Measurements from ENCODE around the gene SLC1A2. TPM values are rescaled to one million over a fixed set of nuclear protein-coding genes. Genes with fewer than 3 reads are reported as not detected.

The SLC1A2 gene
- total RNA-seq, 1 donor from 2014 or later: 8.8 TPM

DNA sequence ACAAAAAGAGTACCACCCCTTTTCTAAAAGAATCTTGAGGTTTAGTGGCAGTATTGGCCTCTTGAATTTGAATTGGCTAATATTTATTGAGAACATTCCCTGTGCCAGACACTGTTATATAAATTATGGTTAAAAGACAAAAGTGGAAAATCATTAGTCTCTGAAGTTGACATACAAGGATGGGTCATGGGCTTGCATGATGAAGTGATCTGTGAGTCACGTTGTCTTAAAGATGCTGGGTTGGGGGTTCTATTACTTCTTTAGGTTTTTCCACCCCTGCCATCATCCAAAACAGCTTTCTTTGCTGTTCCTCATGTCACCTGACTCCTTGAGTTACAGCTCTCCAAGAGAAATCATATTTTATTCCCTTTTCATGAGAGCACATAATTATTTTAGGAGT is 195.4 kb downstream of the SLC1A2 start:
- intact Hi-C loops (cut with DNase I): no loop called here
- DNase-seq (ENCODE audit: low spot score): no peak

DNA sequence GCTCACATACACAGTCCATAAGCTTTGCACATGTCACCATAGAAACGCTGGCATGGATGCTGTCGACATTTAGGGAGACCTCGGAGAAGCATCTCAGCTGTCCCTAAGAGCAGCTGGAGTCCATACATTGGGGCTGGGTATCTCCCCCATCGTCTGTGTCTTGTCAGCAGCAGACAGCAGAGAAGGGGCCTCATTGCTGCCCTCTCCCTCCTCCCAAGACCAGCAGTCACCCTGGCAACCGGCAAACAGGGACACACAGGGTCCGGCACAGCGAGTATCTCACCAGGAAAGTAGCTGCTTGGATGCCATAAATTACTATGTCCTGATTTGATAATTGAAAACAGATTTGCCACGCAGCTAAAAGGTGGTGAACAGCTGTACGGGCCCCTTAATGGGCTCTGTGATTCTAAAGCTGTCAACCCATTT is 196.0 kb downstream of the SLC1A2 start:
- DNase-seq (ENCODE audit: low spot score): no peak
- intact Hi-C loops (cut with DNase I): no loop called here

DNA sequence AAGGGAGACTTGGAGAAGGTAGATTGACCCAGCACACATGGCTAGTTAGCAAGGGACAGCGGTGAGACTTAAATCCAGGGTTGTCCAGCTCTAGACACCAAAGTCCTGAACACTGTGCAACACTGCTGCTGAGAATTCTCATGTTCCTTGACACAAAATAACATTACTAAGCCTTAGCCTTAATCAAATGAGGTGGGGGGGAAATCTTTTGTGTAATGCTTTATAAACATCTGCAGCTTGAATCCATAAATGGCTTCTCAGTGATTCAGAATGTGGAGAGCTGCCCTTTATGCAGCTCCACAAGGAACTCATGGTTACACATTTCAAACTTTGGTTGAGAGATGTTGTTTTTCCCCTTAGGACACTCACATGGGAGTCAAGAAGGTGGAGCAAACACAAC is 200.4 kb downstream of the SLC1A2 start:
- intact Hi-C loops (cut with DNase I): no loop called here
- DNase-seq (ENCODE audit: low spot score): no peak

DNA sequence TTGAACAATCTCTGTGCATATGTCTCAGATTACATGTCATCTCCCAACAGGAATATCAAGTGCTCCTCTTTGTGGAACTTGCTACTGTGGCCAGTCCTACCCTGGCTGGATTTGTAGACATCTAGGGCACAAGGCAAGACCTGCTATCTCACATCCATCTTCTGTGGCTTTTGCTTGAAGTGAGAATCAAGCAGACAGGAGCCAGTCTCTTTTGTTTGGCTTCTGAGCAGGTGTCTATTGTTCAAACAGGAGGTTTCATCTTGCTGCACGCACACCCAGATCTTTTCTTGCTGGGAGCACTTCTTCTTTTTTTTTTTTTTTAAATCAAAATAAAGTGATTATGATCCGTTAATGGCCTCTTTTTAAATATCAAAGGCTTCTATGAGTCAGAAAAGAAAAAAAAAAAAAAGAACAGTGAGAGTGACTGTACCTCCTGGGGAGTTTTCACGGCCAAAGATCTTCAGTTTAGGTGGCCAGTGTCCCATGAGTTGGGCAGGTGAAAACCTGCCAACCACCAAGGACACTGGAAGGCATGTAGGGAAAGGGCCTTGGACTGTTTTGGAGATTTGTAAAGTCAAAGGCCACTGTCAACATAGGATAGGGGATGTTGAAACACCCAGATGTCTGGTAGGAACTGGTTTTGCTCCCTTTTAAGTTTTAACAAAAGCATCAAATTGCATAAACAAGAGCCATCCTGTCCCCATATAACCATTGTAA is 202.2 kb downstream of the SLC1A2 start:
- DNase-seq (ENCODE audit: low spot score): no peak
- intact Hi-C loops (cut with DNase I): no loop called here

DNA sequence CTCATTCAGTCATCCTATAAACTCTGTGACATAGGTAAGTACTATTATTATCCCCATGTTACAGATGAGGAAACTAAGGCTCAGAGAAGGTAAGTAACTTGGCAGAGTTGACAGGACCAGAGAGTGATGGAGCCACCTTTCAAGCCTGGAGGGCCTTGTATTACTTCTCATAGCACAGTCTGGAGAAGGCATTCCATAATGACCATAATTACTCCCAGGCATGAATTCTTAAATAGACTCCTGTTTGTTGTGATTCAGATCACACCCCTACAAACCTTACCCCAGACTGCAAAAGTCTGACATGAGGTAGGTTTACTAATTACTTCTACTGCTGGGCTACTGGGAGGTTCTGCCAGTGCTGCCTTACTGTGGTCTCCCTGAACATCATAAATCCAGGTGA is 203.4 kb downstream of the SLC1A2 start:
- intact Hi-C loops (cut with DNase I): no loop called here
- no peak for DNase-seq (ENCODE audit: low spot score)

DNA sequence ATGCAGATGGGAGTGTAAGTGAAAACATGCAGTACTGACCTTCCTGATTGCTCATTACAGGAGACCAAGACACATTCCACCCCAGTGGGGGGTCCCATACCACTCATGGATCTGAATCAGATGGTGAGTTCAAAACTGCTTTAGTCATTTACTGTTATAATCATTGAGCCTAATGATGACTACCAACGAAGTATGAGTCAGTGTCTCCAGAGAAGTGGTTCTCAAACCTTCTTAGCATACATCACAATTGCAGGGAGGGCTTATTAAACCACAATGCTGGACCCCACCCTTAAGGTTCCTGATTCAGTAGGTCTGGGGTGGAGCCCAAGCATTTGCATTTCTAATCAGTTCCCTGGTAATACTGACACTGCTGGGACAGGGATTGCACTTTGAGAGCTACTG is 204.6 kb downstream of the SLC1A2 start:
- DNase-seq (ENCODE audit: low spot score): no peak
- intact Hi-C loops (cut with DNase I): no loop called here

DNA sequence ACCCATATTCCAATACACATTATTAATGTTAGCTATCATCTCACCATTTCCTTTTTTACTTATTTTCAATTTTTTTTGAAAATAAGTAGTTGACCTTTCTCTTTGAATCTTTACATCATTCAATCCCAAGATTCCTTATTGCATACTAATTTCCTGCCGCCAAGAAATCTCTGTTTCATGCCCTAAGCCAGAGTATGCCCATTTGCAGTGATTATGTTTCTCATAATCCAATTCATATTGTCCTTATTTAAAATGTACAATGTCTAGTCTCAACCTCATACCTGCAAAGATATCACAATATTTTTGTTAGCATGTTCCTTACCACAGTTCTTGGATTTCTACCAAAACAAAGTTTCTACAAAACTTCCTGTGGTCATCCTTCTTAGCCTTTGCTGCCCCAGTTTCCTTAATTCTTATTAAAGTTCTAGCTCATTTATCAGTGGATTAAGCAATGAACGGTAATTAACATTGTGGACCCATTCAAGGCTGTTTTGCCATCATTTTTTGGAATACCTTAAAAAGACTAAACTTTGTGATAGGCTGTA is 205.1 kb downstream of the SLC1A2 start:
- DNase-seq (ENCODE audit: low spot score): no peak
- intact Hi-C loops (cut with DNase I): no loop called here

DNA sequence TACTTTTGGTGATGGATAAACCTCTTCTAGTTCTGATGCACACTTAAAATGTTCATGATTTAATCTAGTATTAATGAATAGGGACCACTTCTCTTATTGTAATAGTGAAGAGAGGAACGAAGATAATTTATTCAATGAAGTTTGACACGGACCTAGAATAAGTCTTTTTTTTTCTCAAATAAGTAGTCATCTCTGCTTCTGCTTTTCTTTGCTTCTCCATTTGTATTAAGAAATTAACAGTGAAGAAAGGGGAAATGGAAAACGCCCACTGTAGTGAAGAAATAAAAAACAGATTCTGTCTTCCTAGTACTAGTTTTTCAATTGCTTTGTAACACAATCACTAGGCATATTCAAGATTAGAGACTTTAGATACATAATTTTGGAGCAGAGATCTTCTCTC is 207.4 kb downstream of the SLC1A2 start:
- DNase-seq (ENCODE audit: low spot score): no peak
- intact Hi-C loops (cut with DNase I): no loop called here

DNA sequence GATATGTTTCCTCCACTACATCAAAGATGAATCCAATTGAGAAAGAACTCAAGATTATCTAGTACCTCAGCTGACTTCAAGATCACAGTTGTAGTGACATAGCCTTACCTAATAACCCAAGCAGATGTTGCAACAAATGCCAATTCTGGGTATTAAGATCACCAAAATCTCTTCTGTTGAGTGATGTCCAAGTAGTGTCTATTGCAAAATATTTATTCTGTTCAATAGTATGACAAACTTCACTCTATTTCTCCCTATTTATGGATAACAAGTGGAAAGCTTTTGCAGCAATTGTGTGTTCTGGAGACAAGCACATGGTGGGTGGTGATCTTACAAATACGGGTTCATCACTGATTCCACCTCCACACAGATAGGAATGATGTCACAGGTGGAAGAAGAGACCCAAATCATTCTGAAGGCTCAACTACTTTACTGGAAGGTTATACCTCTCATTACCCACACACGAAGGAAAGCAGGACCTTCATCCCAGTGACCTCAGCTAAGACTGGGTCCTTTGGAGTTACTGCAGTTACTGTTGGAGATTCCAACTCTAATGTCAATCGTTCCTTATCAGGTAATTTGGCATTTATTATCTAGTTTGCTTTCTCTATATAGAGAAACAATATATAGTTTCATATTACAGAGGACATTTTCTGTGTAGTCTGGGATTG is 208.3 kb downstream of the SLC1A2 start:
- intact Hi-C loops (cut with DNase I): no loop called here
- DNase-seq (ENCODE audit: low spot score): no peak

DNA sequence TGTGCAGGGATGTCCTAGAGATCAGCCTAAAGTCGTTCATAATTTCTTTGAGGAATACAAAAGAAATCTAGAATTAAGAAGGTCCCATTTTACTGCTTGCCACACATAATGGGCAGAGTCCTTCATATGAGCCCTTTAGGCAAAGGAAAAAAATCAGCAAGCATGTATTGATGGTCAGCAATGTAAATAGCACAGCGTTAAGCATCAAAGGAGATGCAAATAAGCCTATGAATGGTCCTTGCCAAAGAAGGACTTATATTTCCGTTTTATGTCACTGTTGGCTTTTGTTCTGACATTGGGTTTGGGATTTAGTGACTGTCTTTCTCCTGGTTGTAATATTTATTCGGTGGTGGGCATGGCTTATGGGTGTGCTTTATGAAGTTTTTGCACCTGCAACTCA is 210.6 kb downstream of the SLC1A2 start:
- DNase-seq (ENCODE audit: low spot score): no peak
- intact Hi-C loops (cut with DNase I): no loop called here

DNA sequence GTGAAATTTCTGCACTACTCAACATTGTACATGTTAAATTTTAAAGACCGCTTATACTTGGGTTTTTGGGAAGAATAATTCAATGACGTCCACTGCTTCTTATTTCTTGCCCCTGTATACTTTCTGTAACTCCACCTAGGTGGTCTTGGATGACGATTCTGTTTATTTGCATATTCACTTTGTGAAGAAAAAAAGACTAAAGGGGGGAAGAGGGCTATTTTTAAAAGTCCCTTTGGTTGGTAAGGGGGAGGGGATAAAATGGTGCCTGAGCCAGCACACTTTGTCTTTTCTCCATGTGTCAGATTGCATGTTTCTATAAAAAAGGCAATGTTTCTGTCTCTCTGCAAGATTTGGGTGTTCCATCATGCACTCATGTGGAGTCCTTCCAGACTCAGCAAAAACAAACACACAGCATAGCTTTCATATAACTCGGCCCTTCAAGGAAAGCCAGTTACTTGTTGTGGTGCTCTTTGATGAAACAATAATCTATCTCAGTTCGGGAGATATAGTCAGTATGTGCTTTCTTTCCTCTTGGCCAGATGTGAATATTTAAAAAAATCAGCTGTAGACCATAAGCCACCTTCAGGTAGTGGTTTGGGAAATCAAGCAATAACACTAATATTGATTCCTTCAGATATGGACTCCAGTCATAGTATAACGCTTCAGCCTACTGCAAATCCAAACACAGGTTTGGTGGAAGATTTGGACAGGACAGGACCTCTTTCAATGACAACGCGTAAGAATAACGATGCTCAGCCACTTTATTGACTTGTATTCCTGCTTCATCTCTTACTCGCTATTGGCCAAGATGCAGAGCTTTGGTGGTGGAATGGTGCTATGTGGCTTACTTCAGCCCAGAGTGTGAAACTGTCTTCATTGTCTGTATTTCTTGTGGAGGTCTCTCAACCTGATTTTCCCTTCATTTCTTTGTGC is 211.6 kb downstream of the SLC1A2 start:
- no peak for DNase-seq (ENCODE audit: low spot score)
- intact Hi-C loops (cut with DNase I): no loop called here

DNA sequence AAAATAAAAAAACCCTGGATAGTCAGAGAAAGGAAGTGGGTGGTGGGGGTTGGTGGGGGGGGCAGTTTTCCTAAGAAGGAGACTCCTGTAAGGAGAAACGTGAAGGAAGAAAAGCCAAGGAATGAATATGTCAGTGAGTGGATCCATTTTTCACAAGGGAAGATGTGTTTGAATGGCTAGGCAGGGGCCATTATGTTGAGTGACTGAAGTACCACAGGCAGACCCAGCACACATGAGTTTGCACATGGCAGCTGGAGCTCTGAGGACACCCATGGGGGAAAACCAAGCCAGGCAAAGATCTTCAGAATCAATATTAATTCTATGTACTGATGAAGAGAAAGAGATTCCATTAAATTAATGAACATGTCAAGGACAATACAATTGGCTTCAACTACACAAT is 212.7 kb downstream of the SLC1A2 start:
- DNase-seq (ENCODE audit: low spot score): no peak
- intact Hi-C loops (cut with DNase I): no loop called here

DNA sequence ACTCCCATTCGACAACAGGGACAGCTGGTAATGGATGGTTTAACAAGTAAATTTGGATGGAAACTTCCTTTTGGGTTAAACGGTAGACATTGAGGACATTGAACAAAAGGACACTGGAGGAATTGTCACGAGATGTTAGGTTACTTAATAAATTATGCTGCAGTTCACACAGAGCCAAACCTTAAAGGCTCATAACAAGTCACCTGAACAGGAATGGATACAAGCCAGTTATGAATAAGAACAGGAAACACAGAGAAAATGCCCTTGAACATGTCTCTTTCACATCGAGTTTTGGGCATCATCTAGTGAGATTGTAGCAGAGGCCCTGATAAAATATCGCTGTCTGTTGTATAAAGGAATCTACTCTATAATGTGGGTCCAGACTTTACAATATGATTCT is 214.7 kb downstream of the SLC1A2 start:
- intact Hi-C loops (cut with DNase I): no loop called here
- no peak for DNase-seq (ENCODE audit: low spot score)

Other genes starting within 250 kb of the SLC1A2 start
- gene PAMR1, start 106.1 kb upstream of the SLC1A2 start, total RNA-seq: 4.5 TPM
- gene FJX1, start 198.9 kb upstream of the SLC1A2 start, total RNA-seq: 3.6 TPM
- gene TRIM44, start 243.2 kb upstream of the SLC1A2 start, total RNA-seq: 57.8 TPM

Measured in cardiac septum (tissue), 1 donor.